HK-2 (cell line): Measurements from ENCODE around the gene ARAP1.

Source experiments
- DNase-seq: peaks from one replicate; pipeline ENCODE4 v3.0.0-alpha.2; 2018; ENCODE audit not compliant: unreplicated experiment

ARAP1 gene

DNA sequence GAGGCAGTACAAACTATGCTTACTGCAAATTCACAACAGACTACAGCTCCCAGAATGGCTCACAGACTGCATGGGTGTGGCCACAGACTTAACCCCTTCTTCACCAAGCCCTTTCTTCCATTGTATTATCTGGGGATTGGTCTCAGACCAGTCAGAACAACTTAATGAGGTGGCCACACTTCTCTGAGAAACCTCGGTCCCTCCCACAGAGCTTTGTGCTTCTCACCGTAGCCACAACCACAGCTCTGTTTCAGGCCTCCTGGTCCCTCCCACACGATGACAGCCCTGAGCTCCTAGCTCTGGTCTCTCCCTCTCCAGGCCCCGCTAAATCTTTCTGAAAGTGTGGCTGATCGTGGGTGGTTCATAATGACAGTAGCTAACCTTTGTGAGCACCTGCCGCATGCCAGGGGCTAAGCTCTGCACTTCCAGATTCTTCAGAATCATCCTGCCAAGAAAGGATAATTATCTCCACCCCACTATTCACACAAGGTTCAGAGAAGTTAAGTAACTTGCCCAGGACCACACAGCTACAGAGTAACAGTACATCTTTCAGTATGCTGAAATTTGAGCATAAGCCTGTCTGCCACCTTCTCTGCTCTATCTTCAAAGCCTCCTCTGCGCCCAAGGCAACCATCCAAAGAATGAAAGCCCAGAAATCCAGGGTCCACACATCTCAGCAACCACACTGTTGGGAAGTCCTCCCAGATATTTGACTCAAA, 83.4 kb downstream of the ARAP1 start:
- no peak for DNase-seq

DNA sequence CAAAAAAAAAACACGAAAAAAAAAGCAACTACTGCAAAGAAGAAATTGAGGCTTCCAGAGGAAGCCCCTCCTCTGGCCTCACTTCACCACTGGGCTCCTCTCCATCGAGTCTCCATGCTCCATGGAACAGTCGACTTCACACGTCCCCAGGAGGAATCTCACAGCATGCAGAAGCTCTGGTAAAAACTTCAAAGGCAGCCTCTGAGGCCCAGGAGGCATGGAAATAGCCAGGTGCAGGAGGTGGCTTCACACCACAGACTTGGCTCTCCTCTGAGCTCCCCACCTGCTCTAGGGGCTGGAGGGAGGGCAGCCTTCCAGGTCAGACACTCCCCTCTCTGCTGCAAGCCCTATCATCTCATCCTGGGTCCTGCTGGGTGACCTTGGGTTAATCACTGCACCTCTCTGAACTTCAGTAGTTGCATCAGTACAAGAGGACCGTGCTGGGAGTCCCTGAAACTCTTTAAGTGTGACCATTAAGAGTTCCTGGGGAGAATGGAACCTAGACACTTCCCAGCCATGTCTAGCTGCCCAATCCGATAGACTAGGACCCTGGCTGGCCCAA, 86.2 kb downstream of the ARAP1 start:
- DNase-seq, result no peak

DNA sequence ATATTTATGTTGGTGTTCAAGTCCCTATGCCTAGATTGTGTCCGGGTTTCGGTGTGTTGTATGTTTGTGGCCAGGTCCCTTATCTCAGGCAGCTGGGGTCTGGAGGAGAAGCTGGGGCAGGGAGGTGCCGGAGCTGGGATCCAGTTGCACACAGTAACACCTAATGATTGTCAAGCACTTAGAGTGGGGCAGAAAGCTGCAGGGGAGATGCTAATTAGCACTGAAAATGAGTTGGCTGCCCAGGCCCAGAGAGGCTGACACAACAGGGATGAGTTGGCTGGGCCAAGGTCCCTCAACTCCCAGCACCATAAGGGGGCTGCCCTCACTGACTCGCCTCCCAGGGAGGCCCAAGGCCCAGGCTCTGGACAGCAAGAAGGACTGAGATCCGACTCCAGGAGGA, 90.2 kb downstream of the ARAP1 start:
- no peak for DNase-seq

DNA sequence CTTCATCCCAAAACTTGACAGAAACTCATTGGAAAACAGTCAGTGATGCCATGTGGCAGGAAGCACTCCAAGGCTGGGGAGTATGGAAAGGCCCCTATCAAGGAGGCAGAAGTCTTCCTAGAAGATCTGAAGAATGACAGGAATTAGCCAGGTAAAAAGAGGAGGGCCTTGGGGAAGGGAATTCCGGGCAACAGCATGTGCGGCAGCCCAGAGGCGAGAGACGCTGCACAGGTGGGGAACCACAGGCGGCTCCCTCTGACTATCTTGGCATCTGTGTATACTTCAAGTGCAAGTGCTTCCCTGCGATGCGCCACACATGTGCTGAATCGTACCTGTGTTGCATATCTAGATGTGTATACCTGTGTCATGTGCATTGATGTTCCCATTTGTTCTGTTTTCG, 90.7 kb downstream of the ARAP1 start:
- no peak for DNase-seq

DNA sequence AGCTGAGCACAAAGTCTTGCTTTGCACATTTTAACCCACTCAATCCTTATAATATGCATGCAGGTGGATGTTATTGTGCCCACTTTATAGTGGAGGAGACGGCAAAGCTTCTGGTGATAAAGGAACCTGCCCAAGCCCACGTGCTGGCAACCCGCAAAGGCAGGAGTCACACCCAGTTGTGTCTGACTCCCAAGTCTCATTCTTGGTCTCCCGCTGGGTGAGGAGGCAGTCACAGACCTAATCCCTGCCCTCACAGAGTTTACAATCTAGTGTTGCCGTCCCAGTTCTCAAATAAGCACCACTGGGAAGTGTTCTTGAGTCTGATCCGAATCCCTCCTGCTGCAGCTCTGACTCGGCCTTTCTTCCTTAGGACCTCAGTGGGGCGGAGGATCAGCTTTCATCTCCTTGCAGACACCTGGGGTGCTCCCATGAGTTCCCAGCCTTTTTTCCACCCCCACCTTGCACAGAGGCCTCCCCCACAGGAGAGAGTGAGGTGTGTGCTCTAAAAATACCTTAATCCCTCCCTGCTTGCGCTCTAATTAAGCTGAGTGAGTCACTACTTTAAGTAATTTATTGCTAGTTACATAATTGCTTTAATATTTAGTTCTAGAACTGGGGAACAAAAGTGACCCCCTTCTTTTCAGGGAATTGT, 93.1 kb downstream of the ARAP1 start:
- no peak for DNase-seq

DNA sequence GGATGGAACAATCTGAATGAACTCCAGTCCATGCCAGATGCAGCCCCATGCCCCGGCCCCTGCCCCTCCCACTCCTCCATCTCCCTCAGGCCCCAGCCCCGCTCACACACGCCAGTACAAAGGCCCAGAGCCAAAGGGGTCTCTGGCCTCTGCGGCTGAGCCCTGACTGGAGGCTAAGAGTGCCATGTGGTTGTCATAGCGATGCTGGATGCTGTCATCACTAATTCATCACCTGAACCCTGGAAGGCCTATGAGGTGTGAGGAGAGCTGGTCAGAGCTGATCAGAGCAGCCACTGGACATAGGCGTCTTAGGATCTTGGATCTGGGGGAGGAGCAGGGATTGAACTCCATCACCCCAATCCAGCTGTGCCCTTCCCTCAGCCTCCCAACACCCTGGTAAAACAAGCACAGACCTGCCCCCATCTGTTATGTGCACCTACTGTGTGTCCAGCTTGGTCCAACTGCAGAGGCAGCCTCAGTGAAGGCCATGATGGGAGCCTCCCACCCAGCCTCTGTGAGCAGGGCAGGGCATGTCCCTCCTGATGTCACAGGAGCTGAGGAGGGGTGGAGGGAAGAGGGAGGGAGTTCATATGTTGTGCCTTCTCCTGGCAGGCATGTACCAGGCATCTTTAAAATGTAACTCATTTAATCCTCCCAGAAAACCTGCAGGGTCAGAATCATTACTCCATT, 94.7 kb downstream of the ARAP1 start:
- no peak for DNase-seq

DNA sequence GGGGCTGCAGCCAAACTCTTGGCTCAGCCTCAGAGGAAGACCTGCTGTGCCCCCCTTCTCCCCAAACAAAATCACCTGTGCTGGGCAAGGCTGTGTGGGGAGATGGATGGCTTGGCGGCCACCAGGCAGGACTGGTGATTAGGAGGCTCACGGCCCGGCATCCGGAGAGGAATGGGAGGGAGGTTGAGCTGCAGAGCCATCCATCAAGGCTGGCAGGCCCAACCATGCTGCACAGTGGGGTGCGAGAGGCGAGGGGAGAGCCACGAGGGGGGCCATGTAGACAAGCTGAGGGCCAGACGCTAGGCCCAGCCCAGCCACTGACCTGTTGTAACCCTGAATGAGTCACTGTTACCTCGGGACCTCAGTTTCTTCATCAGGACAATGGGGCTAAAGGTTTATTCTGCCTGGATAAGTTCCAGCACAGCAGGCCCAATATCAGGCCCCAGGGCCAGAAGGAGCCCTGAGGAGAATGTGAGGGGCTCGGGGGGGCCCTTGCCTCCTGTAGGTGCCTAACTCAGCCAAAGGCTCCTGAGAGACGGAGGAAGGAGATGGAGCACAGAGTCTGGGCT, 96.2 kb downstream of the ARAP1 start:
- DNase-seq, result no peak

DNA sequence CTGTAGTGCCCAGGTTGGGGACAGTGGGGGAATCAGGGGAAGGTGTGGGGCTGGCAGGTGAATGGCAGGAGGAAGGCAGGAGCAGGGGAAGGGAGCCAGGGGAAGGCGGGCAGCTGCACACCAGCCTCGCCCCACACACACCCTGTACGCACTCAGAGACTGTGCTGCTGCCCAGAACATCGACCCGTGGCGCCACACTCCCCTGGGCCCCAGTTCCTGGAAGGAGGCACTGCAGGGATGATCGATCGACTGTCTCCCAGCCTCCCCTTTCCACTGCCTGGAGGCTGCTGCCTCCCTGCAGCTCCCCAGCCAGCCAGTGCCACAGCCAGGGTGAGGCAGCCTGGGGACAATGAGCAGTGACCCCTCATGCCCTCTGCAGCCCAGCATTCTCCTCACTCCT, 97.2 kb downstream of the ARAP1 start:
- DNase-seq, result no peak

DNA sequence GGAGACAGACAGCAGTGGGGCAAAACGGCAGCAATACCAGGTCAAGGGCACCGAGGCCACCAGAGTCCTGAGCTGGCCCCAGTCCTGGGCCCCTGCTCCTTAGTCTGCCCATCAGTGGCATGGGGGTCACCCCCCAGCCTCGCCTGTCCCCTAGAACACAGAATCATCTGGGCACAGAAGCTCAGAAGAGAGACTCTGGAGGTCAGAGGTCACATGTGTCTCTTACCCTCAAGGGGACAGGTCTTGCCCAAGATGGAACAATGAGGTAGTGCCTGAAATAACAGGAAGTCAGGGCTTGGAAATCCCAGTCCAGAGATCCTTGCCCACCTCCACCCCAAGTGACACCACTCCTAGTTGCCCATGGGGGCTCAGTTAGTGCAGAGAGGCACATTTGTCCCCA, 98.6 kb downstream of the ARAP1 start:
- no peak for DNase-seq

DNA sequence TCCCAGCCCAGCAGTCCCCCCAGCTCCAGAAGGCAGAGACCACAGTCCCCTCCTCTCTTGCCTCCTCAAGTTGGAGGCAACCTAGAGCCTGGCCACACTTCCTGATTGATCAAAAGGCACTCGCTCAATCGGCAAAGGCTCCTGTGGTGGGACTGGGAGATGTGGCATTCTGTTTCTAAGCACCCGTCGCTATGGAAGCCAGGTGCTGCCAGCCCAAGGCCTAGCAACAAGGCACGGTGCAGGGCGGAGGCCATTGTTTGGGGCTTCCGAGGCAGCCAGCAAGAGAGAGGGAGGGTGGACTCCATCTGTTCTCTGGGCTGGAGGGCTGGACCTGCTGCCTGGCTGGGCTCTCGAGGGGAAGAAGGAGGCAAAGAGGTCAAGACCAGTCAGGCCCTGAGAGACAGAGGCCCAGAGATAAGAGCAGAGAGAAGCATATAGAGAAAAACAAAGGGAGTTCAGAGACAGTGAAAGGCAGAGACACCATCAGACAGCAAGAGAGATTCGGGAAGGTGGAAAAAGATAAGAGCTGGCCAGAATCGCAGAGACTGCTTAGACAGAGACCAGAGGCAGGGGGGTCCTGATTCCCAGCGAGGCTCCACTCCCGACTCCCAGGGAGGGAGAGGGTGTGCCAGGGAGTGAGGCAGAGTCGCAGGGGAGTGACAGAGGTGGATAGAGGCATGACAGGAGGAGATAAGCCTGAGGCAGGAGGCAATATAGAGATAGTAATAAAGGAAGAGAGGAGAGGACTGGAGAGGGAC, 99.2 kb downstream of the ARAP1 start:
- no peak for DNase-seq

DNA sequence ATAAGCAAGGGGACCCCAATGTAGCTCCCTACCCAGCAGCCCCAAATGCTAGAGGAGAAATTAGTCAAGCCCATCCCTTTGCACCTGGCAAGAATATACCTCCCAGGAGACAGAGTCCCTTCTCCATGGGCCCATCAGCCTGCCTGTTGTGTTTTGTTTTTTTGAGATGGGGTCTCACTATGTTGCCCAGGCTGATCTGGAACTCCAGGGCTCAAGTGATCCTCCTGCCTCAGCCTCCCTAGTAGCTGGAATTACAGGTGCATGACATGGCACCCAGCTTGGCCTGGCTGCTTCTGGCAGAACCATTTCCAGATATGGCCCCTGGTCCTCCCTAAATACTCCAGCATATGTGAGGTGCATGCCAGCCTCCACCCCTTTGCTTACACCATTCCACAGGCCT, 100.1 kb downstream of the ARAP1 start:
- DNase-seq, result no peak

DNA sequence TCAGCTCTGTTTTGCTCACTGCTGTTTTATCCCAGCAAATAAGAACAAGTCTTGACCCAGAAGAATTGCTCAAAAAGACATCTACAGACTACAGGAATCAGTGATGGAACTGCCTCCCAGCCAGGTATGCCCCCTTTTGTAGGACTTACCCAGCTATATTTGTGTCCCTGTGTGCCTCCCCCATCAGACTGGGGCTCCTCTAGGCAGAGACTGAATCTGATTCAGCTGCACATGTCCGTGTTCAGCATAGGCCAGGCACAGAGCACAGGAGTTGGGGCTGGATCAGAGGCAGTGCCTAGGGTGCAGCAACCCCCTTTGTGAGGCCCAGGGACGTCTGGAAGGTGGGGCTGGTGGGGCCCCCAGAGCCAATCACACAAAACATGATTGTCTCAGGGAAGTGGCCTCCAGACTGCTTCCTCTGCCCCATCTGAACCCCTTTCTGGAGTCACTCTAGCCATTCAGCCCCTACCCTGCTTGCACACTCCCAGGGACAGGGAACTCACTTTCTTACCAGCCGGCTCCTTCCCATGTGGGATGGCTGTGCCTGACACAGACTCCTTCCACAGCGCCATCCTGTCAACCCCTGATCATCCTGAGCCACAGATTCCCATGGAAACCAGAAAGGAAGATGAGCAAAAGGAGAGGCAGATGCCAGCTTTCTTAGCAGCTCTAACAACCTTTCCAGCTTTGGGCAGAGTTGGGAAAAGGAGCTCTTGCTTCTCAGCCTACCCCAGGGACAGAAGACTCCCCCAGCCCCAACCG, 102.8 kb downstream of the ARAP1 start:
- DNase-seq, result no peak

DNA sequence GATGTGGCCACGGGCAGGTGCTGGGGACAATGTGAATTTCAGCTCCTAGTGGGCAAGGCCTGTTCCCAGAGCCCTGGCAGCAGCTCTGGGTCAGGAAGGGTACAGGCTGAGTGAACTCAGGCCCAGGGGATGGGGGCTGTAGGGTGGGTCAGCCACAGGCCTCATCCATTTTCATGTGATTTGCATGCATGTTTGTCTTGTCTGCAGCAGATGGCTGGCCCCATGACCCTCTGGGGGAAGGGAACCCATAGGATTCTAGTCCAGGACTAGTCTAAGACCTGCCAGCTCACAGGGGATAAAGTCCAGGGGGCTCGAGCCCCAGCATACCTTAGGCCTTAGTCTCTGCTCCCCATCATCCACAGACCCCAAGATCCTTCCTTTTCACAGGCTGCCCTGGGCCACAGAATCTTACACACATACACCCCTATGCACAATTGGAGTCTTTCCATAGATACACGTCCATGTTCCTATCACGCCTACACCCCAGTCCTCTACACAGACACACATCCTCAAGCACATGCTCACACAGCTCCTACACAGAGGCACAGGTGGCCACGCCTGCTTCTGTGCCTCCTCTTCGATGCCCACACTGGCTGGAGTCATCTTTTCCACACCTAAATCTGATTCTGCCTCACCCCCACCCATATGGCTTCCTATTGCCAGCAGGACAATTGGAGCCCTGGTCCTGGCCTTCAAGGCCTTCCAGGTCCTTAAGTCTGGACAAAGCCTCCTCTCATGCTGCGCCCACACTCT, 103.6 kb downstream of the ARAP1 start:
- DNase-seq, result no peak

DNA sequence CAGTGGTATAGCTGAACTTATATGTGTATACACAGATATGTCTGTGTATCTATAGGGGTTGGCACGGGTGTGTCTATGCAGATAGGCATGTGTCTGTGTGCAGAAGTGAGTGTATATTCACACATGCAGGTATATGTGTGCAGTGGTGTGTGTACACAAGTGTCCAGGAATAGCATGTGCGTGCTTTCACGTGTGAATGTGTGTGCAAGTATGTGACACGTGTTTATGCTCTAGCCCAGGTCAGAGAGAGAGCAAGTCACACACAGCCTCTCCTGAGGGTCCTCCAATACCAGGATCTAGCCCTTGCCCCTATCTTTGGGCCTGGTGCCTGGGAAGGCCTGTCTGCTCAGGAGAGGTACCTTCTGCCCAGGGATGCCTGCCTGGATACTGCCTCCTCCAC, 104.3 kb downstream of the ARAP1 start:
- no peak for DNase-seq

DNA sequence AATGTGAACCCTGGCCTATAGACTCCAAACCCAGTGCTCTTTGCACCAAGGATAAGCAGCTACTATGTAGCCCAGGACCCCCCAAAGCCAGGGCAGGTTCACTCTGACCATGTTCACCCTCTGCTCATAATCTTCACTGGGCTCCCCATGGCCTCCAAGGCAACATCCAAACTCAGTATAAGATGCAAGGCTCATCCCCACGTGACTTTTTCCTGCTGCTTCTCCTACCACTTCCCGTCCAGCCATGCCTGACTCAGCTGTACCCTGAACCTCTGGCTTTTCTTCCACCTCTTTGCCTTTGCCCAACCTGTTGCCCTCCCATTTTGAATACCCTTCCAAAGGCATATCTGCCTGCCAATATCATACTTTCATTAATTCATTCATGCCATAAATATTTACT, 105.7 kb downstream of the ARAP1 start:
- DNase-seq, result no peak

DNA sequence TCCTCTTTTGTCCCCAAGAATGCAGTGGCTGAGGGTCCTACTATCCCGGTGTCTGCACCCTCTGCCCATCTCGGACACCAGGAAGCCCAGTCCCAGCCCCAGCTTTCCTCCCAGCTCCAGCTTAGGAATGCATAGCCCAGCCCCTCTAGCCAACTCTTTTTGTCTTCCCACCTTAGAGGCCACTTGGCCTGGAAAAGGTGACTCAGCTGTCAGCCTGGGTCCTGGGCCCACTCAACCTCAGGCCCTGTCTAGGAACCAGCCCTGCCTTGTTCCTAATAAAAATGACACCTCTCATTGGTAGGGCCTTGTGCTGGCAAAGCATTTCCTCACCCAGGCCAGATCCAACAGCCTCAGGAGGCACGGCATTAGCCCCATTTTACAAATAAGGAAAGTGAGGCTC, 106.2 kb downstream of the ARAP1 start:
- DNase-seq, result no peak

DNA sequence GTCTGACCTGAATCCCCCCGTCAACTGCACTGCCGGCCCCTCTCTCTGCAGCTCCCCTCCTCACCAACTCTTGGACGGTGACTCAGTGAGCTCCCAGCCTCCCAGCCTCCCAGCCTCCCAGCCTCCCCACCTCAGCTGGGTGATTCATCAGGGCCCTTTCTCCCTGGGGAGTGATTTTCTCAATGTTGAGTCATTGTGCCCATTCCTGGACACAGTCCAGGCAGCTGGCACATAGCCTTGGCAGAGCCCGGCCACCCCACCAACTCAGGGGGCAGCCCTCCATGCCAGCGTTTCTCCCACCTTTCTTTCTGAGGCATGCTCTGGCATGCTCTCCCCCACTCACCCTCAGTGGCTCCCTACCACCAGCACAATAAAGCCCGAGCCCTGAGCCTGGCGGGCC, 108.7 kb downstream of the ARAP1 start:
- DNase-seq, result peak; percentile 76

DNA sequence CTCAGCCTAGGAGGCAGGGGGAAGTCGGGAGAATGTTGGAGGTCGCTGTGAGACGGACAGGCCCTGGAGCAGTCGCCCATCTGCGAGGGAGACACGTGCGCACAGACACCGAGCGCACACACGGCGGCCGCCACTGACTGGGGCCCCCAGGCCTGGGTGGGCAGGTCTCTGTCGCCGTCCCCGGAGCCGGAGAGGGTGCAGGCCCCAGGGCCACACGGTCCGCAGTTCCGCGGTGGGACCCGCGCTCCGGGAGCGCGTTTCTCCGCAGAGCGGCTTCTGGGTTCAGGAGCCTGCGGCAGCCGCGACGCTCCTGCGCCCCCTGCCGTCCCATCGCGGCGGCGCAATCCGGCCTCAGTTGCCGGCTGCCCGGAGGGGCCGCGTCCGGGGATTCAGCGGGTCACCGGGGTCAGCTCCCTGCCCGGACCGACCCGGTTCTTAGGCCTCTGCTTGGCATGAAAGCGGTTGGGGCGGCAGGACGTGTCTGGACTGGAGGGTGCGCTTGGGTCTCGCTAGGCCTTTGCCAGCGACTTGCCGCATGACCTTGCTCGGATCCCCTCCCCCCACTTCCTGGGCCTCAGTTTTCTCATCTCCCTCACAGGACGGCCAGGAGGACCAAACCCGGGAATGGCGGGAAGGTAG, 109.2 kb downstream of the ARAP1 start:
- peak; percentile 70 for DNase-seq

DNA sequence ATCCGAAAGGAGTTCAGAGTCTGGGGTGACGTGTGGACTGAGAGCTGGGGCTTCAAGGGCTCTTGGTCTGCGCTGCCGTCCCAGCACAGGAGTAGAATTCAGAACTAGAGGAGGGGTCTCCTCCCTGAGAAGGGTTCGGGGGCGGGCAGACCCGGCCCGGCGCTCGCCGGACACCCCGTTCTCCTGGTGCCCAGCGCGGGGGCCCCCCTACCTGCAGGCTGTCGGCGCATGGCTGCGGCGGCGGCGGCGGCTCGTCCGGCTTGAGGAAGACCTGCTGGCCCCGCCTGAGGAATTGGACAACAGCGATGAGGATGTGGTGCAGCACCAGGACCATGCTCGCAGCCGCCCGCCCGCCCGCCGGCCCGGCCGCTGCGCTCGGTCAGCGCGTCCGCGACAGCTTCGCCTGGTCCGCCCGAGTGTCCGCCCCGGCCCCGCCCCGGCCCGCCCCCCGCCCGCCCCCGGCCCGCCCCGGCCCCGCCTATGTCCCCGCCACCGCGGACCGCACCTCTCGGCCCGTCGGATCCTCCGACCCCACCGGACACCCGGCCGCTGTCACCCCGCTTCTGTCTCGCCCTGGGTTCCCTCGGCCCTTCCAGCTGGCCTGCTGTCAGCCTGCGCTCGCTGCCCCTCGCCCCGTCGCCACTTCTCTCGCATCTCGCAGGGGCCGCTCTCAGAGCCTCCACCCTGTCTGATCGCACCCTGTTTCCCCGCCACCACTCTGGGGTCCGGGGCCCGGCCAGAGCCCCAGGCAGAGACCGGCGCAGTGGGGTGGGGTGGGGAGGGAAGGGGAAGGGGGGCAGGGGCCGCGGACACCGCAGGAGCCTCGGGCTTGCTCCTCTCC, 109.9 kb downstream of the ARAP1 start:
- peak; percentile 42 for DNase-seq
